ENCODE data around the gene KPNB1.

- TF ChIP-seq CTCF (IDR thresholded peaks at IDR 0.05), result no peak
- no peak for TF ChIP-seq POLR2A (IDR thresholded peaks at IDR 0.05)
Measured at GRCh38 chr17:47664624-47664941, 14.9 kb downstream of the KPNB1 start.

All from Peyer's patch (tissue), 4 donors.